Measurements from ENCODE around the gene APEX2.
"Not testable (repeated sequence)": the region's sequence is repeated elsewhere in the genome, so short reads cannot be mapped to it uniquely, and the experiment has no call there.

APEX2 gene

GRCh38 chrX:55014897-55015299 is 14.7 kb downstream of the APEX2 start:
- no peak for DNase-seq (ENCODE audit: low spot score)

DNA sequence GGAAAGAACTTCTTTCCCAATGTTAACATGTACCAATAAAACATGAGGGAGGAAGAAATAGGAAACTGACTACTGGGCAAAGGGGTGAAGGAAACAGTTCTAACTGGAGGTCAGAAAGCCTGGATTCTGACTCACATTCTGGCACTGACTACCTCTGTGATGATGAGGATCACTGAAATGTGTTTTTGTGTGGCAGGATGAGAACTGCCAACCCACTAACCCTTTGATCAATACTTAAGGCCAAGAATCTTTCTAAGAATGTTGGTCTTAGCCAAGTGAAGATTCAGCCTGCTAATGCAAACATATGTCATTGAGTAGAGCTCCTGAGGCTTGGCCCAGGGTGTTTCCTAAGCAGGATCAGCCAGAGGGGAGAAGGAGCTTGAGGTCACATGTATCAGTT is 26.0 kb downstream of the APEX2 start:
- DNase-seq (ENCODE audit: low spot score) = no peak

- no peak for DNase-seq (ENCODE audit: low spot score)
Observed at GRCh38 chrX:55026840-55027239, 26.7 kb downstream of the APEX2 start.

- no peak for DNase-seq (ENCODE audit: low spot score)
Observed at GRCh38 chrX:55028040-55028439, 27.9 kb downstream of the APEX2 start.

GRCh38 chrX:55028611-55029010 is 28.4 kb downstream of the APEX2 start:
- DNase-seq (ENCODE audit: low spot score) = no peak

DNA sequence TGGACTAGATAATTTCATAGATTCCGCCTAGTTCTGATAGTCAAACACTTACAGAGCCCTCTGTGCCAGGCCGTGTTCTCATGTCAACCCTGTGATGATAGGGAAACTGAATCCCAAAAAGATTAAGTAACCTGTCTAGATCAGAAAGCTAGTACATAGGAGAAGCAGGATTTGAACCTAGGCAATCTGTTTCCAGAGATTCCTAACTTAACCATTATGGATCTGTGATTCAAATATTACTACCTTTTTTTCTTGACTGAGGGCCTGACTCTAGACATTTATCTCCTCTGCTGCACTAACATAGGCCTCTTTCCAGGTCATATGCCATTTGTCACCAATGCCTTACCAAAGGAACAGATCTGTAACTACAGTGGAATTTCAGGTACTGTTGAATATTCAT is 29.1 kb downstream of the APEX2 start:
- DNase-seq (ENCODE audit: low spot score) = no peak

- DNase-seq (ENCODE audit: low spot score) = no peak
Observed at GRCh38 chrX:55030271-55031205, 30.4 kb downstream of the APEX2 start, which contains the start of gene ALAS2. ALAS2 (minus strand) TSS chrX:55030977; CDS start chrX:55026000, 4,977 bp downstream.

- DNase-seq (ENCODE audit: low spot score) = no peak
Observed at GRCh38 chrX:55033429-55033828, 33.3 kb downstream of the APEX2 start.

DNA sequence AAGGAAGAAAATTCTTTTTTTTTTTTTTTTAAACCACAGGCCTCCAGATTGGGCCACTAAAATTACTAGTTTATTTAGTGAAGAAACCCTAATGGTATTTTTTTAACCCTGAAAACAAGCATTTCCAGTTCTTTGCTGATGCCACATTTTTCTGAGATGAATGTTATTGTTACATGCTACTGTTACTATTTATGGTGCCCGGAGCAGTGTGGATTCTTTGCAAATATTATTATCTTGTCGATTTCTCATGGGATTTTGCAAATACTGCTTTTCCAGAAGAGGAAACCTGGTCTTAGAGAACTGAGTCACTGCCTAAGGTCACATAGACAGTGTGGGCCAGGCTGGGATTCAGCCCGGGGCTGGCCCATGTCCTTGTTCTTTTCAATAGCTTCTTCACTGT is 39.3 kb downstream of the APEX2 start:
- no peak for DNase-seq (ENCODE audit: low spot score)

- DNase-seq (ENCODE audit: low spot score) = no peak
Observed at GRCh38 chrX:55041514-55041913, 41.4 kb downstream of the APEX2 start.

DNA sequence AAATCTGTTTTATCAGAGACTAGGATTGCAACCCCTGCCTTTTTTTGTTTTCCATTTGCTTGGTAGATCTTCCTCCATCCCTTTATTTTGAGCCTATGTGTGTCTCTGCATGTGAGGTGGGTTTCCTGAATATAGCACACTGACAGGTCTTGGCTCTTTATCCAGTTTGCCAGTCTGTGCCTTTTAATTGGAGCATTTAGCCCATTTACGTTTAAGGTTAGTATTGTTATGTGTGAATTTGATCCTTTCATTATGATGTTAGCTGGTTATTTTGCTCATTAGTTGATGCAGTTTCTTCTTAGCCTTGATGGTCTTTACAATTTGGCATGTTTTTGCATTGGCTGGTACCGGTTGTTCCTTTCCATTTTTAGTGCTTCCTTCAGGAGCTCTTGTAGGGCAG is 50.4 kb downstream of the APEX2 start:
- not testable (repeated sequence) for DNase-seq (ENCODE audit: low spot score)

DNA sequence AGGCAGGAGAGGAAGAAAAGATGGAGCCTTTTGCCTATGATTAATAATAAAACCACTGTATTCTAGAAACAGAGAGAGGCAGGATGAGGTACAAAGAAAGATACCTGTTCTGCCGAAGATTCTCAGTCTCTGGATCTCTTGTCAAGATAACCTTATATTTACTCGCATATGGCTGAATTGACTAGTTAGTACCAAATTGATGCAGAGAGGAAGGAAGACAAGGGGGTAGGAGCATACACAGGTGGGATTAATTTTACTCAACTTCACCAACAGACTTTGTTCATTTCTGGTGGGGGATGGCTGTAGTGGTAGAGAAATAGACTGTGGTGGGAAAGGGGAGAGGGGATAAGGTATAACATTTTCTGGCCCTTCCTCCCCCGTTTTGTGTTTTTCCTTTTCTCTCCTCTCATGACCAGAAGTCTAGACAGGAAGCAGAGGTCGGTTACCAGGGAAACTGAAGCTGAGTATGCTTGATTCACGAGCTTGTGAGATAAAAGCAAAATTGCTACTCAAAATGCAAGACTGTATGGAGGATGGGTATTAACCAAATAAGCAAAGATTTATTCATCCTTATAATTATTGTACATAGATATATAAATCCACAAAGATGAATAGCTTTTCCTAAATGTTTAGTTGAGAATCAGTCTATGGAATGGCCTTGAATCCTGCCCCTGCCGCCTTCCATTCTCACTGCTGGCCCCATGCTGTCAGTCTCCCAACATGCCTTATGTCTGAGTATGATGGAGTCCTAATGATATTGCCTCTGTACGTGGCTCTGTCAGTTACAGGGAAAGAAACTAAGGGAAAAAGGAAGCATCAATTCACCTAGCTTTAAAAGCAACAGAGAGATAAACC is 56.9 kb downstream of the APEX2 start:
- DNase-seq (ENCODE audit: low spot score) = no peak

GRCh38 chrX:55057675-55058249 is 57.6 kb downstream of the APEX2 start:
- DNase-seq (ENCODE audit: low spot score) = no peak

Data from HuH-7.5 (cell line).